Astrocyte (in vitro differentiated cells and primary cell): Measurements from ENCODE around the gene SERPINI1.

ENCODE experiments used
- CTCF ChIP-seq: IDR thresholded peaks from 2 replicates; pipeline ENCODE4 v1.5.1; 2011; ENCODE audit warnings: low read depth, mild to moderate bottlenecking, inconsistent platforms, low read length, moderate library complexity; ENCODE audit not compliant: insufficient read depth
- EZH2 ChIP-seq: IDR thresholded peaks from 2 replicates; pipeline ENCODE4 v1.6.1; 2012; ENCODE audit warnings: mild to moderate bottlenecking, low read length, inconsistent platforms; ENCODE audit not compliant: insufficient read depth

- no peak for TF ChIP-seq CTCF
- no peak for TF ChIP-seq EZH2
Measured at GRCh38 chr3:167820102-167820865, 84.8 kb downstream of the SERPINI1 start.
